Lower lobe of right lung (tissue), 2 donors: ENCODE results near the gene ASMT. TPM values are rescaled to one million over a fixed set of nuclear protein-coding genes. Genes with fewer than 3 reads are reported as not detected.

Experiments
- ATAC-seq, 2 donors: fragments of 200-7000 bp; cut with Tn5 transposase; one replicate each; pipeline ENCODE4 v1.9.1; 2020 to 2022; ENCODE audit warnings: mild to moderate bottlenecking in 2 of 2, moderate library complexity in 2 of 2
- DNase-seq: peaks from one replicate; pipeline ENCODE4 v3.0.0-alpha.2; 2020
- H3K27ac ChIP-seq: fragments of 200-600 bp; one replicate; pipeline ENCODE4 v1.8.0; 2022
- H3K27me3 ChIP-seq: fragments of 200-600 bp; one replicate; pipeline ENCODE4 v1.8.0; 2022; ENCODE audit warnings: low read depth
- H3K36me3 ChIP-seq: fragments of 200-600 bp; one replicate; pipeline ENCODE4 v1.8.0; 2022; ENCODE audit warnings: mild to moderate bottlenecking
- H3K4me1 ChIP-seq: fragments of 200-600 bp; one replicate; pipeline ENCODE4 v1.8.0; 2022
- H3K4me3 ChIP-seq: fragments of 200-600 bp; one replicate; pipeline ENCODE4 v1.8.0; 2022; ENCODE audit warnings: mild to moderate bottlenecking
- H3K9me3 ChIP-seq: fragments of 200-600 bp; one replicate; pipeline ENCODE4 v1.8.0; 2022
- intact Hi-C: fragments of 100-400 bp; cut with DNase I; formaldehyde crosslinking; loops from one replicate; pipeline ENCODE4 v1.11.0; 2022
- total RNA-seq: library from RNA; stranded (reverse); fragmentation: NEBNext Ultra II Directional; extraction: Animal tissue kit (Norgen Biotek cat#: 25700); gene quantifications from one replicate; pipeline ENCODE4 v1.2.1, GENCODE V29; 2021
- TF ChIP-seq, protein P1 (sequence below): fragments of 200-600 bp; IDR thresholded peaks from one replicate; pipeline ENCODE4 v1.8.0; 2022; ENCODE audit warnings: antibody characterized with exemption, mild to moderate bottlenecking
- donor health status: DM: no; HTN: yes; CAD: no; lungs with severe emphysema.

Gene ASMT
- total RNA-seq, 1 donor from 2014 or later, result not detected

DNA sequence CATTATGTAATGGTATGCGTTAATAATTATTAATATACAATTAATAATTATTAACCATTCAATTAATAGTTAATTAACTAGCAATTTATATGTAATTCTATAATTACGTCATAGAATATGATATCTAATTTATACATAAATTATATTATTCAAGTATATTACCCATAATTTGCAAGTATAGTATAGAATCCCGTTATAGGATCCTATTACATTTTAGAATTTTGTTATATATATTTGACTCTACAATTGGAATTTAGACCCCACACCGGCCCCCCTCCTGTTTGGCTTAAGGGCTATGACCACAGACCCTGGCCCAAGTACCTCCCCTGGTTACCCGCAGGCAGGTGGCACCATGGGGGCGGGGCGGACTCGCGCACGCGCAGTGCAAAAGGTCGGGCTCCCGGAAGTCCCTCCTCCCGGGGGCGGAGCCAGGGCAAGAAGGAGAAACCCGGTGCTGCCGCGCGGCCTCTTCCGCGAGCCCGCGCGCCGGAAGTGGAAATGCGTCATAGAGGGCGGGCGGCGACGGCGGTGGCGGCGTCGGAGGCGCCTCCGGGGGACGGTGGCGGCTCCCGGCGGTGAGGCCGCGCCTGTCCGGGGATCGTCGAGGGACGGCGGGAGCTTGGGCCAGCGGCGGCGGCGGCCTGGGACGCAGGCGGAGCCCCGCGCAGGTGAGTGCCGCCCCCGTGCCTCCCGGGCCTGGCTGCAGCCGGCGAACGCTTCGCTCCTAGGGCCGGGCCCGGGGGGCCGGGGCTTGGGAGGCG, 23.6 kb upstream of the ASMT start, which contains the start of gene AKAP17A:
Gene AKAP17A, plus strand, starts transcription at position 503 of the 761 bp plus-strand sequence. CDS start 1,859 bp downstream, outside the sequence.
- Histone ChIP-seq H3K4me1 (peaks cover 18% of the 10 kb centered on the region), H3K27ac (peak within 1 kb of the TSS; percentile 87), H3K9me3 (no peaks in the 10 kb centered on the region), H3K36me3 (peaks cover 32% of the 10 kb centered on the region), H3K4me3 (peak within 1 kb of the TSS; percentile 74), H3K27me3 (no peaks in the 10 kb centered on the region)
- DNase-seq, result peak; percentile 95
- peak; percentile 96 to 98 for ATAC-seq
- intact Hi-C loops, result no loop called here
- TF ChIP-seq, protein P1, sequence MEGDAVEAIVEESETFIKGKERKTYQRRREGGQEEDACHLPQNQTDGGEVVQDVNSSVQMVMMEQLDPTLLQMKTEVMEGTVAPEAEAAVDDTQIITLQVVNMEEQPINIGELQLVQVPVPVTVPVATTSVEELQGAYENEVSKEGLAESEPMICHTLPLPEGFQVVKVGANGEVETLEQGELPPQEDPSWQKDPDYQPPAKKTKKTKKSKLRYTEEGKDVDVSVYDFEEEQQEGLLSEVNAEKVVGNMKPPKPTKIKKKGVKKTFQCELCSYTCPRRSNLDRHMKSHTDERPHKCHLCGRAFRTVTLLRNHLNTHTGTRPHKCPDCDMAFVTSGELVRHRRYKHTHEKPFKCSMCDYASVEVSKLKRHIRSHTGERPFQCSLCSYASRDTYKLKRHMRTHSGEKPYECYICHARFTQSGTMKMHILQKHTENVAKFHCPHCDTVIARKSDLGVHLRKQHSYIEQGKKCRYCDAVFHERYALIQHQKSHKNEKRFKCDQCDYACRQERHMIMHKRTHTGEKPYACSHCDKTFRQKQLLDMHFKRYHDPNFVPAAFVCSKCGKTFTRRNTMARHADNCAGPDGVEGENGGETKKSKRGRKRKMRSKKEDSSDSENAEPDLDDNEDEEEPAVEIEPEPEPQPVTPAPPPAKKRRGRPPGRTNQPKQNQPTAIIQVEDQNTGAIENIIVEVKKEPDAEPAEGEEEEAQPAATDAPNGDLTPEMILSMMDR, result peak; percentile 11

- peak overlapping the region; percentile 87 for H3K27ac ChIP-seq
- TF ChIP-seq, protein P1, result no peak
Observed at GRCh38 chrX:1591863-1592469, 22.9 kb upstream of the ASMT start.

GRCh38 chrX:1592470-1593142, 22.3 kb upstream of the ASMT start:
- no peaks in the 10 kb centered on the region for H3K27me3 ChIP-seq
- no peaks in the 10 kb centered on the region for H3K9me3 ChIP-seq
- TF ChIP-seq, protein P1, result no peak
- intact Hi-C loops, result no loop called here
- peak overlapping the region; percentile 87 for H3K27ac ChIP-seq
- peaks cover 18% of the 10 kb centered on the region for H3K4me1 ChIP-seq
- peak overlapping the region; percentile 74 for H3K4me3 ChIP-seq
- no peak for DNase-seq
- peak; percentile 25 to 29 for ATAC-seq
- peaks cover 43% of the 10 kb centered on the region for H3K36me3 ChIP-seq

More at GRCh38 chrX:1591863-1592469, 22.9 kb upstream of the ASMT start:
- Histone ChIP-seq H3K4me3 (peak overlapping the region; percentile 74), H3K36me3 (peaks cover 37% of the 10 kb centered on the region), H3K27me3 (no peaks in the 10 kb centered on the region), H3K4me1 (peaks cover 18% of the 10 kb centered on the region), H3K9me3 (no peaks in the 10 kb centered on the region)
- DNase-seq, result no peak
- intact Hi-C loops, result no loop called here
- peak; percentile 29 to 53 for ATAC-seq

GRCh38 chrX:1593286-1594271, 21.3 kb upstream of the ASMT start:
- Histone ChIP-seq H3K27me3 (no peaks in the 10 kb centered on the region), H3K9me3 (no peaks in the 10 kb centered on the region), H3K4me1 (peaks cover 18% of the 10 kb centered on the region), H3K27ac (no peak overlapping the region), H3K4me3 (peak overlapping the region; percentile 74), H3K36me3 (peaks cover 53% of the 10 kb centered on the region)
- intact Hi-C loops, result no loop called here
- ATAC-seq (no peak), DNase-seq (no peak)
- TF ChIP-seq, protein P1, result no peak

DNA sequence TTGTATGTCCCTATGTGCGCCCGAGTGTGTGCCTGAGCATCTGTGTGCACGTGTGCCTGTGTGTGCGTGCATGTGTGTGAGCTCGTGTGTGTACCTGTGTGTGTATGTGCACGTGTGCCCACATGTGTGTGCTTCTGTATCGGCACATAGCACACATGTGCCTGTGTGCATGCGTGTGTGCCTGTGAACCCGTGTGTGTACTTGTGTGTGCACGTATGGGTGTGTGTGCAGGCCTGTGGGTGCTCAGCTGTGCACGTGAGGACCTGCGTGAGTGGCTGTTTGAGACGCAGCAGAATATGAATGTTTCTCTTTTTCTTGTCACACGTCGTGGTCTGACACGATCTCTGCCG, 19.2 kb upstream of the ASMT start:
- Histone ChIP-seq H3K27me3 (no peaks in the 10 kb centered on the region), H3K9me3 (no peaks in the 10 kb centered on the region), H3K4me3 (no peak overlapping the region), H3K36me3 (peaks cover 74% of the 10 kb centered on the region), H3K4me1 (peaks cover 18% of the 10 kb centered on the region), H3K27ac (no peak overlapping the region)
- intact Hi-C loops, result no loop called here
- ATAC-seq (no peak), DNase-seq (no peak)
- TF ChIP-seq, protein P1, result no peak
